Stomach smooth muscle (tissue), 2 donors: Measurements from ENCODE around the gene NCF2.

Experiments
- H3K27ac ChIP-seq: one replicate; pipeline ENCODE4 v1.7.0; 2013; ENCODE audit warnings: mild to moderate bottlenecking, low read length, inconsistent platforms
- H3K27me3 ChIP-seq, 2 donors: one replicate each; pipeline ENCODE4 v1.7.0; 2013; ENCODE audit warnings: low read length in 2 of 2; ENCODE audit not compliant: insufficient read depth in 2 of 2, control insufficient read depth in 1 of 2
- H3K36me3 ChIP-seq, 2 donors: one replicate each; pipeline ENCODE4 v1.7.0; 2013; ENCODE audit warnings: low read length in 2 of 2; ENCODE audit not compliant: control insufficient read depth in 2 of 2, insufficient read depth in 2 of 2
- H3K4me1 ChIP-seq: one replicate; pipeline ENCODE4 v1.7.0; 2013; ENCODE audit warnings: low read length; ENCODE audit not compliant: control insufficient read depth, insufficient read depth
- H3K4me3 ChIP-seq, 2 donors: one replicate each; pipeline ENCODE4 v1.7.0; 2013; ENCODE audit warnings: low read length in 2 of 2
- H3K9ac ChIP-seq, 2 donors: one replicate each; pipeline ENCODE4 v1.7.0; 2013; ENCODE audit warnings: low read length in 2 of 2, mild to moderate bottlenecking in 1 of 2
- H3K9me3 ChIP-seq, 2 donors: one replicate each; pipeline ENCODE4 v1.7.0; 2013; ENCODE audit warnings: low read length in 2 of 2; ENCODE audit not compliant: control insufficient read depth in 2 of 2
- donor health status: healthy.
- donor health status: Pancreatic carcinoma.

Gene NCF2

GRCh38 chr1:183570451-183570850 is 19.8 kb downstream of the NCF2 start:
- H3K4me1 ChIP-seq: peaks cover 11% of the 10 kb centered on the region
- no peak overlapping the region for H3K27ac ChIP-seq
- no peak overlapping the region for H3K4me3 ChIP-seq
- no peak overlapping the region for H3K9ac ChIP-seq
- no peaks in the 10 kb centered on the region for H3K9me3 ChIP-seq
- no peaks in the 10 kb centered on the region for H3K36me3 ChIP-seq
- H3K27me3 ChIP-seq: peaks cover 0 to 2% of the 10 kb centered on the region in 2 donors

- Histone ChIP-seq H3K4me1 (peaks cover 11% of the 10 kb centered on the region), H3K9me3 (no peaks in the 10 kb centered on the region), H3K4me3 (no peak overlapping the region), H3K9ac (no peak overlapping the region), H3K36me3 (no peaks in the 10 kb centered on the region), H3K27me3 (peaks cover 0 to 2% of the 10 kb centered on the region in 2 donors), H3K27ac (no peak overlapping the region)
Measured at GRCh38 chr1:183569801-183570200, 20.5 kb downstream of the NCF2 start.

- H3K36me3 ChIP-seq: no peaks in the 10 kb centered on the region
- peaks cover 0 to 2% of the 10 kb centered on the region in 2 donors for H3K27me3 ChIP-seq
- H3K4me1 ChIP-seq: peaks cover 7% of the 10 kb centered on the region
- H3K27ac ChIP-seq: no peak overlapping the region
- H3K9ac ChIP-seq: no peak overlapping the region
- H3K9me3 ChIP-seq: no peaks in the 10 kb centered on the region
- no peak overlapping the region for H3K4me3 ChIP-seq
Measured at GRCh38 chr1:183569141-183569540, 21.1 kb downstream of the NCF2 start.

- Histone ChIP-seq H3K4me1 (peaks cover 6% of the 10 kb centered on the region), H3K27ac (no peak overlapping the region), H3K4me3 (no peak overlapping the region), H3K36me3 (no peaks in the 10 kb centered on the region), H3K9ac (no peak overlapping the region), H3K27me3 (peaks cover 0 to 2% of the 10 kb centered on the region in 2 donors), H3K9me3 (no peaks in the 10 kb centered on the region)
Measured at GRCh38 chr1:183568176-183569021, 21.9 kb downstream of the NCF2 start.

- Histone ChIP-seq H3K9ac (no peak overlapping the region), H3K4me3 (no peak overlapping the region), H3K27me3 (peaks cover 0 to 2% of the 10 kb centered on the region in 2 donors), H3K27ac (no peak overlapping the region), H3K9me3 (no peaks in the 10 kb centered on the region), H3K36me3 (no peaks in the 10 kb centered on the region), H3K4me1 (peaks cover 6% of the 10 kb centered on the region)
Measured at GRCh38 chr1:183567584-183567983, 22.7 kb downstream of the NCF2 start.

GRCh38 chr1:183566026-183566425 is 24.2 kb downstream of the NCF2 start:
- H3K36me3 ChIP-seq: no peaks in the 10 kb centered on the region
- no peak overlapping the region for H3K27ac ChIP-seq
- H3K9ac ChIP-seq: no peak overlapping the region
- H3K4me1 ChIP-seq: peaks cover 6% of the 10 kb centered on the region
- no peak overlapping the region for H3K4me3 ChIP-seq
- H3K9me3 ChIP-seq: no peaks in the 10 kb centered on the region
- peaks cover 0 to 2% of the 10 kb centered on the region in 2 donors for H3K27me3 ChIP-seq

- H3K27me3 ChIP-seq: no peaks in the 10 kb centered on the region
- H3K4me3 ChIP-seq: no peak overlapping the region
- no peaks in the 10 kb centered on the region for H3K9me3 ChIP-seq
- peaks cover 6% of the 10 kb centered on the region for H3K4me1 ChIP-seq
- H3K9ac ChIP-seq: no peak overlapping the region
- no peaks in the 10 kb centered on the region for H3K36me3 ChIP-seq
- no peak overlapping the region for H3K27ac ChIP-seq
Measured at GRCh38 chr1:183565261-183565660, 25.0 kb downstream of the NCF2 start.

- no peaks in the 10 kb centered on the region for H3K9me3 ChIP-seq
- H3K9ac ChIP-seq: no peak overlapping the region
- H3K4me3 ChIP-seq: no peak overlapping the region
- H3K27me3 ChIP-seq: no peaks in the 10 kb centered on the region
- no peak overlapping the region for H3K27ac ChIP-seq
- H3K4me1 ChIP-seq: peaks cover 4% of the 10 kb centered on the region
- no peaks in the 10 kb centered on the region for H3K36me3 ChIP-seq
Measured at GRCh38 chr1:183562701-183563100, 27.6 kb downstream of the NCF2 start.

- H3K27me3 ChIP-seq: no peaks in the 10 kb centered on the region
- no peak overlapping the region for H3K4me3 ChIP-seq
- peaks cover 2 to 12% of the 10 kb centered on the region in 2 donors for H3K36me3 ChIP-seq
- H3K9me3 ChIP-seq: no peaks in the 10 kb centered on the region
- no peak overlapping the region for H3K27ac ChIP-seq
- H3K9ac ChIP-seq: no peak overlapping the region
- no peaks in the 10 kb centered on the region for H3K4me1 ChIP-seq
Measured at GRCh38 chr1:183559061-183559460, 31.2 kb downstream of the NCF2 start.

GRCh38 chr1:183554577-183554976 is 35.7 kb downstream of the NCF2 start:
- Histone ChIP-seq H3K27me3 (no peaks in the 10 kb centered on the region), H3K9ac (no peak overlapping the region), H3K27ac (no peak overlapping the region), H3K4me3 (no peak overlapping the region), H3K4me1 (no peaks in the 10 kb centered on the region), H3K36me3 (peaks cover 25 to 45% of the 10 kb centered on the region in 2 donors), H3K9me3 (no peaks in the 10 kb centered on the region)

GRCh38 chr1:183553764-183554163 is 36.5 kb downstream of the NCF2 start:
- H3K36me3 ChIP-seq: peaks cover 25 to 51% of the 10 kb centered on the region in 2 donors
- no peaks in the 10 kb centered on the region for H3K4me1 ChIP-seq
- no peak overlapping the region for H3K27ac ChIP-seq
- no peak overlapping the region for H3K4me3 ChIP-seq
- H3K9me3 ChIP-seq: no peaks in the 10 kb centered on the region
- H3K27me3 ChIP-seq: no peaks in the 10 kb centered on the region
- no peak overlapping the region for H3K9ac ChIP-seq
